Measurements from ENCODE around the gene IRF9. TPM values are rescaled to one million over a fixed set of nuclear protein-coding genes. Genes with fewer than 3 reads are reported as not detected.
A peak's percentile ranks its signal among the peaks of the same experiment; 100 is the strongest.

Gene IRF9
- total RNA-seq, 2 experiments from 2014 or later: 112 to 118 TPM

DNA sequence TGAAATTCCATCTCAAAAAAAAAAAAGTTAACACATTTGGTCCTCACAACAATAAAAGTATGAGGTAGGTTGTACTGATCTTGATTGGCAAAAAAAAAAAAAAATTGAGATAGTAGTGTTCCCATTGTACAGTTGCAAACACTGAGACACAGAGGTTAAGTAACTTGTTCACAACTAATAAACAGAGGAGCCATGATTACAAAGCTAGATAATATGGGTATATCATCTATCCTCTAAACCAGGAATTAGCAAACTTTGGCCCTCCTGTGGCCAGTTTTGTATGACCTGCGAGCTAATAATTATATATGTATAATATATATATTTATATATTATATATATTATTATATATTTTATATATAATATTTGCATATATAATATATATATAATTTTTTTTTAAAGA, 27.3 kb upstream of the IRF9 start:
- no peak for ATAC-seq
- H3K4me1 Mint-ChIP-seq (ENCODE audit: low read depth): peaks cover 45% of the 10 kb centered on the region
- DNase-seq: no peak

DNA sequence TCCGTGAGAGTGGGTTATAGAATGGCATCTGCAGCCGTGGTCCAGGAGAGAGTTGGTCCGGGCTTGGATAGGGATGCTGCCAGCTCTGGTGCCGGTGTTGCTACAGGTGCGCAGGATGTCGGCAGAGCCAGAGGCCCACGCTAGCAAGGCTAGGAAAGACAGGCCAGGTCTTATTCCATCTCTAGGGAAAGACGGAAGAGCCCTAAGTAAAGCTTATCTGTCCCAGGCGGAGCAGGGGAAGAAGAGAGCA, 25.6 kb upstream of the IRF9 start:
- ChIA-PET CTCF (interaction anchor here (0.6 to 5.3 kb wide), 9 partner anchors 11 to 173 kb away, joined by 3 to 29 read pairs (median 5); partner anchors contain the start of genes DCAF11, IRF9, NRL and PSME2), POLR2A (interaction anchor here (0.9 to 5.8 kb wide), 14 partner anchors 11 to 77 kb away, joined by 3 to 53 read pairs (median 9); partner anchors contain the start of genes DCAF11, IPO4, IRF9 and NRL)
- peaks cover 58% of the 10 kb centered on the region for H3K4me1 Mint-ChIP-seq (ENCODE audit: low read depth)
- peaks cover 41% of the 10 kb centered on the region for H3K36me3 Mint-ChIP-seq (ENCODE audit: low read depth)
- TF ChIP-seq, protein P1, sequence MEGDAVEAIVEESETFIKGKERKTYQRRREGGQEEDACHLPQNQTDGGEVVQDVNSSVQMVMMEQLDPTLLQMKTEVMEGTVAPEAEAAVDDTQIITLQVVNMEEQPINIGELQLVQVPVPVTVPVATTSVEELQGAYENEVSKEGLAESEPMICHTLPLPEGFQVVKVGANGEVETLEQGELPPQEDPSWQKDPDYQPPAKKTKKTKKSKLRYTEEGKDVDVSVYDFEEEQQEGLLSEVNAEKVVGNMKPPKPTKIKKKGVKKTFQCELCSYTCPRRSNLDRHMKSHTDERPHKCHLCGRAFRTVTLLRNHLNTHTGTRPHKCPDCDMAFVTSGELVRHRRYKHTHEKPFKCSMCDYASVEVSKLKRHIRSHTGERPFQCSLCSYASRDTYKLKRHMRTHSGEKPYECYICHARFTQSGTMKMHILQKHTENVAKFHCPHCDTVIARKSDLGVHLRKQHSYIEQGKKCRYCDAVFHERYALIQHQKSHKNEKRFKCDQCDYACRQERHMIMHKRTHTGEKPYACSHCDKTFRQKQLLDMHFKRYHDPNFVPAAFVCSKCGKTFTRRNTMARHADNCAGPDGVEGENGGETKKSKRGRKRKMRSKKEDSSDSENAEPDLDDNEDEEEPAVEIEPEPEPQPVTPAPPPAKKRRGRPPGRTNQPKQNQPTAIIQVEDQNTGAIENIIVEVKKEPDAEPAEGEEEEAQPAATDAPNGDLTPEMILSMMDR (IDR thresholded peaks at IDR 0.05): no peak
- H3K27me3 Mint-ChIP-seq: no peaks in the 10 kb centered on the region
- DNase-seq: peak; percentile 28
- H3K4me3 Mint-ChIP-seq: peak overlapping the region; percentile 97
- no peak for ATAC-seq
- no peaks in the 10 kb centered on the region for H3K9me3 Mint-ChIP-seq
- intact Hi-C loops (cut with micrococcal nuclease): no loop called here
- H3K27ac Mint-ChIP-seq: peak overlapping the region; percentile 91

More for the DNA sequence above, 27.3 kb upstream of the IRF9 start:
- Mint-ChIP-seq H3K4me3 (peak overlapping the region; percentile 8), H3K27me3 (no peaks in the 10 kb centered on the region), H3K9me3 (no peaks in the 10 kb centered on the region), H3K27ac (no peak overlapping the region), H3K36me3 (ENCODE audit: low read depth) (peaks cover 24% of the 10 kb centered on the region)
- TF ChIP-seq, protein P1 (IDR thresholded peaks at IDR 0.05): no peak
- POLR2A ChIA-PET: interaction anchor here (0.6 to 5.8 kb wide), 6 partner anchors 7 to 61 kb away, joined by 3 to 30 read pairs (median 5); partner anchors contain the start of genes DCAF11, EMC9, NRL and RNF31
- intact Hi-C loops (cut with micrococcal nuclease): no loop called here
- CTCF ChIA-PET: interaction anchor here (1.1 to 5.3 kb wide), 3 partner anchors 18 to 39 kb away, joined by 3 to 29 read pairs (median 21); partner anchors contain the start of genes DCAF11, IRF9 and NRL

DNA sequence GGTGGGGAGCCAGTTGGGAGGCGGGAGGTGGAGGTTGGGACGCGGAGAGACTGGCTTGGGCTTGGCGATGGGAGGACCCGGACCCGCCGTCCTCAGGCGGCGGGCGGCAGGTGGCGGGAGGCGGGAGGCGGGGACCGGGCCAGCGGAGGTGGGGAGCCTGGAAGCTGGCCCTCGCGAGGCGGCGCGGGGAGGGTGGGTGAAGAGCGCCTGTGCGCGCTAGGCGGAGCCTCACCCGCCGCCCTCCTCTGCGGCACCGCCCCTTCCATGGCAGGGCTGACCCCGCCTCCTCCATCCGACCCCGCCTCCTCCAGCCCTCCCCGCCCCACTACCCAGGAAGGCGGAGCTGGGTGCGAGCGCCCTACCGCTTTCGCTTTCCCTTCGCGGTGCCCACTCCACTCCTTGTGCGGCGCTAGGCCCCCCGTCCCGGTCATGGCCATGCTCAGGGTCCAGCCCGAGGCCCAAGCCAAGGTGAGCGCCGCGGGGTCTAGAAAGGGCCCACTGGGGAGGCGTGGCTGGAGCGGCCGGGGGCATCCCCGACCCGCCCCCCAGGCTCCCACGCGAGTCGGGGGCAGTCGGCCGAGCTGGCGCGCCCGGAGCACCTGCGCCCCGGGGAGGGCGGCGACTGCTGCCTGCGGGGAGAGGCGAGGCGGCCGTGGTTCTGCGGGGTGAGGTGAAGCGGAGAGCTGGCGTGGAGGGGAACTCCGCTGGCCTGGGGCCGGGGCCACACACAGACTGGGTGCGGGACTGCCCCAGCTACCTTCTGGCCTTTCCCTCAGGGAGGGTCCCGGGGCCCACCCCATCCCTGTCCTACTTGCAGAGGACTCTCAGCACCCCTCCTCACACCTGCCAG, 25.0 kb upstream of the IRF9 start, which contains the start of gene PSME1:
Gene PSME1 (plus strand): TSS at position 361 of the 850 bp plus-strand sequence. CDS start 69 bp downstream, at position 430.
- Mint-ChIP-seq H3K4me1 (ENCODE audit: low read depth) (peaks cover 56% of the 10 kb centered on the region), H3K27me3 (no peaks in the 10 kb centered on the region), H3K27ac (peak within 1 kb of the TSS; percentile 92), H3K9me3 (no peaks in the 10 kb centered on the region), H3K4me3 (peak within 1 kb of the TSS; percentile 97), H3K36me3 (ENCODE audit: low read depth) (peaks cover 47% of the 10 kb centered on the region)
- DNase-seq (peak; percentile 96), ATAC-seq (peak; percentile 97)
- TF ChIP-seq, protein P1 (IDR thresholded peaks at IDR 0.05): no peak
- POLR2A ChIA-PET: interaction anchor here (0.9 to 5.8 kb wide), 17 partner anchors 11 to 78 kb away, joined by 3 to 53 read pairs (median 6); partner anchors contain the start of genes CHMP4A, DCAF11, IPO4 and IRF9
- CTCF ChIA-PET: interaction anchor here (0.6 to 5.3 kb wide), 11 partner anchors 10 to 172 kb away, joined by 3 to 29 read pairs (median 5); partner anchors contain the start of genes DCAF11, IRF9, NRL and PSME2
- intact Hi-C loops (cut with micrococcal nuclease): no loop called here

DNA sequence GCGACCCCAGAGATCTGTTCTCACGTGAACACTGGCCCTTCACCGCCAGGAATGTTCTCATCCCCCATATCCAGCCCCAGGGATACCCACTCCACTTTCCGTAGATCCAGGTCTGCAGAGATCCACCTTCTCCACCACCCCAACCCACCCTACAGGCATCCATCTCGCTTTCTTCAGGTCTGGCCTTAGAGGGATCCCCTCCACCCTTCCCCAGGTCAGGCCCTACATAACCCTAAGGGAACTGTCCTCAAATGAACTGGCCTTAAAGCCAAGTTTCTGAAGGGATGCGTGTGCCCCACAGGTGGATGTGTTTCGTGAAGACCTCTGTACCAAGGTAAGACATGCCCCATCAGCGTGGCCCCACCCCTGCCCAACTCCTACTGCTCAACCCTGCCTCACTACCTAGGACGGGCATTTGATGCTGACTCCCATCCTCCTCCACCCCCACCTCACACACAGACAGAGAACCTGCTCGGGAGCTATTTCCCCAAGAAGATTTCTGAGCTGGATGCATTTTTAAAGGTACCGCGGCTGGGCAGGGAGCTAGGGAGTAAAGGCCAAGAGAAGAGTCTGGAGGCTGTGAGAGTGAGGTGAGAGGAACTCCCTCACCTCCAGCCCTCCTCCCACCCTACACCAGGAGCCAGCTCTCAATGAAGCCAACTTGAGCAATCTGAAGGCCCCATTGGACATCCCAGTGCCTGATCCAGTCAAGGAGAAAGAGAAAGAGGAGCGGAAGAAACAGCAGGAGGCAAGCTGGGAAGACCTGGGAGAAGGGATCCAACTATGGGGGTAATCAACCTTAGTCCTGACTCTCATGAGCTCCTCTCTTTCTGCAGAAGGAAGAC, 24.2 kb upstream of the IRF9 start:
- Mint-ChIP-seq H3K4me1 (ENCODE audit: low read depth) (peaks cover 54% of the 10 kb centered on the region), H3K27ac (peak overlapping the region; percentile 92), H3K4me3 (peak overlapping the region; percentile 97), H3K9me3 (no peaks in the 10 kb centered on the region), H3K27me3 (no peaks in the 10 kb centered on the region), H3K36me3 (ENCODE audit: low read depth) (peaks cover 48% of the 10 kb centered on the region)
- intact Hi-C loops (cut with micrococcal nuclease): no loop called here
- TF ChIP-seq, protein P1 (IDR thresholded peaks at IDR 0.05): no peak
- ATAC-seq (no peak), DNase-seq (peak; percentile 44)
- ChIA-PET CTCF (interaction anchor here (1.1 to 5.3 kb wide), 11 partner anchors 9 to 172 kb away, joined by 3 to 29 read pairs (median 9); partner anchors contain the start of genes DCAF11, IRF9, NRL and PSME2), POLR2A (interaction anchor here (0.6 to 5.8 kb wide), 16 partner anchors 10 to 77 kb away, joined by 3 to 53 read pairs (median 5); partner anchors contain the start of genes CHMP4A, DCAF11, IPO4 and IRF9)
